Calu3 (cell line): ENCODE data around the gene NLK. TPM values are rescaled to one million over a fixed set of nuclear protein-coding genes. Genes with fewer than 3 reads are reported as not detected.

ENCODE experiments used
- BruUV-seq: library from RNA; stranded (reverse); fragments of 400-500 nt; replicated peaks from 2 replicates; lab custom pipeline; 2021; lab: Mats Ljungman, UMichigan
- CTCF ChIA-PET: fragments of 300-600 bp; sonication (Branson Sonifier 250); formaldehyde crosslinking; loops from one replicate; lab custom pipeline; 2022; ENCODE audit warnings: antibody characterized with exemption; lab: Charles Lee
- DNase-seq: peaks from one replicate; pipeline ENCODE4 v3.0.0; 2022
- H3K27ac Mint-ChIP-seq: one replicate; pipeline ENCODE4 v1.8.0; 2022; ENCODE audit warnings: mixed read lengths; ENCODE audit not compliant: unreplicated experiment
- H3K27me3 Mint-ChIP-seq: one replicate; pipeline ENCODE4 v1.8.0; 2022; ENCODE audit warnings: mixed read lengths; ENCODE audit not compliant: unreplicated experiment
- H3K36me3 Mint-ChIP-seq: one replicate; pipeline ENCODE4 v1.8.0; 2022; ENCODE audit warnings: mild to moderate bottlenecking, moderate library complexity, mixed read lengths; ENCODE audit not compliant: insufficient read depth, unreplicated experiment
- H3K4me1 Mint-ChIP-seq: one replicate; pipeline ENCODE4 v1.8.0; 2022; ENCODE audit warnings: mild to moderate bottlenecking, low read depth, mixed read lengths; ENCODE audit not compliant: unreplicated experiment
- H3K4me3 Mint-ChIP-seq: one replicate; pipeline ENCODE4 v1.8.0; 2022; ENCODE audit warnings: mild to moderate bottlenecking, low read depth, moderate library complexity, mixed read lengths; ENCODE audit not compliant: unreplicated experiment
- H3K9me3 Mint-ChIP-seq: one replicate; pipeline ENCODE4 v1.8.0; 2022; ENCODE audit warnings: low read depth, mixed read lengths; ENCODE audit not compliant: unreplicated experiment
- CTCF ChIP-seq: fragments of 200-600 bp; IDR thresholded peaks from one replicate; pipeline ENCODE4 v1.8.0; 2022; ENCODE audit warnings: antibody characterized with exemption; ENCODE audit not compliant: unreplicated experiment
- intact Hi-C: fragments of 100-400 bp; cut with micrococcal nuclease; formaldehyde crosslinking; loops from one replicate; pipeline ENCODE4 v1.10.0; 2022; ENCODE audit not compliant: unreplicated experiment
- total RNA-seq: library from RNA; stranded (reverse); gene quantifications from 2 replicates; pipeline ENCODE4 v1.2.3, GENCODE V29; 2022

NLK gene
- total RNA-seq, 1 experiment from 2014 or later: 20.4 TPM

GRCh38 chr17:27995554-27995953 lies 46.9 kb upstream of the NLK start:
- DNase-seq: no peak
- H3K27me3 Mint-ChIP-seq: peaks cover 17% of the 10 kb centered on the region
- CTCF ChIA-PET: no interaction called here
- H3K4me1 Mint-ChIP-seq: peaks cover 9% of the 10 kb centered on the region
- no peak for TF ChIP-seq CTCF
- H3K36me3 Mint-ChIP-seq: no peaks in the 10 kb centered on the region
- no TSS peak for BruUV-seq
- H3K9me3 Mint-ChIP-seq: no peaks in the 10 kb centered on the region
- intact Hi-C loops: no loop called here
- no peak overlapping the region for H3K27ac Mint-ChIP-seq
- no peak overlapping the region for H3K4me3 Mint-ChIP-seq

- Mint-ChIP-seq H3K4me1 (peaks cover 9% of the 10 kb centered on the region), H3K27ac (no peak overlapping the region), H3K9me3 (no peaks in the 10 kb centered on the region), H3K36me3 (no peaks in the 10 kb centered on the region), H3K27me3 (peaks cover 17% of the 10 kb centered on the region), H3K4me3 (no peak overlapping the region)
- BruUV-seq: no TSS peak
- CTCF ChIA-PET: interaction anchor here (0.6 kb wide), 1 partner anchor 45 kb away, joined by 3 read pairs; no protein-coding TSS in a partner anchor
- intact Hi-C loops: no loop called here
- TF ChIP-seq CTCF: no peak
- no peak for DNase-seq
Measured at GRCh38 chr17:27996202-27997043, 46.1 kb upstream of the NLK start.

- TF ChIP-seq CTCF: no peak
- Mint-ChIP-seq H3K9me3 (no peaks in the 10 kb centered on the region), H3K27me3 (peaks cover 17% of the 10 kb centered on the region), H3K27ac (no peak overlapping the region), H3K4me1 (peaks cover 9% of the 10 kb centered on the region), H3K4me3 (no peak overlapping the region), H3K36me3 (no peaks in the 10 kb centered on the region)
- CTCF ChIA-PET: interaction anchor here (0.6 kb wide), 1 partner anchor 44 kb away, joined by 3 read pairs; no protein-coding TSS in a partner anchor
- intact Hi-C loops: no loop called here
- BruUV-seq: no TSS peak
- DNase-seq: no peak
Measured at GRCh38 chr17:27997044-27997401, 45.5 kb upstream of the NLK start.

GRCh38 chr17:27997522-27997921 lies 45.0 kb upstream of the NLK start:
- CTCF ChIA-PET: interaction anchor here (0.5 kb wide), 1 partner anchor 103 kb away, joined by 5 read pairs; no protein-coding TSS in a partner anchor
- no peak for TF ChIP-seq CTCF
- no TSS peak for BruUV-seq
- Mint-ChIP-seq H3K36me3 (no peaks in the 10 kb centered on the region), H3K27me3 (peaks cover 17% of the 10 kb centered on the region), H3K4me3 (no peak overlapping the region), H3K4me1 (peaks cover 9% of the 10 kb centered on the region), H3K27ac (no peak overlapping the region), H3K9me3 (no peaks in the 10 kb centered on the region)
- no peak for DNase-seq
- intact Hi-C loops: no loop called here
